Measurements from ENCODE around the gene GMPS. TPM values are rescaled to one million over a fixed set of nuclear protein-coding genes. Genes with fewer than 3 reads are reported as not detected.

Gene GMPS
- total and polyA plus RNA-seq, 2 donors (not counting 3 experiments of a cell fraction or from before 2014, with no cell fraction given), result 18.7 to 67.5 TPM

DNA sequence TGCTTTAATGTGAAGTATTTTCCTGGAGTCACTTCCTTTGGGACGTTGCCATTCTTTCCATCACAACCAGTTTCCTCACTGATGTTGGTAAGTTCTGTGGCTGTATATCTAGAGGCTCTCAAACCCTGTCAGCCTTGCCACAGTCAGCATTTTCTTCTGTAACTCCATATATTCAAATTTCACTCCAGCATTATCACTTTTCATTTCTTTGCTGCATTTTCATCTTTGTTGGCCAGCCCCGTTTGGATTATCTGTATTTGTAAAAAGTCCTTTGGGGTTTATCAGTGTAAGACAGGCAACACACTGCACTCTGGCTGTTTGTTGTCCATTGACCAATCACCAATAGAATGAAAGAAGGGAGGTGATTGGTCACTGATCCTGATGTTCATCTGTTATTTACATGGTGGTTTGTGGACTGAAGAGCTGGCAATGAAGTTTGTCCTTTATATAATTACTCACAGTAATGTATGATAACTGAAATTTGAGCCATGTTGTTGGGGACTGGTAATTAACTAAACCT lies 20.3 kb downstream of the GMPS start:
- dilution Hi-C loops (cut with MboI; ENCODE audit: extremely low pct_ligation_motif_present, low sequenced_read_pairs), result no loop called here
- BruUV-seq (replicated peaks), result no TSS peak
- H2AFZ ChIP-seq (ENCODE audit: low read depth, low read length), result no peak overlapping the region
- FAIRE-seq (peak; percentile 84), DNase-seq (ENCODE audit: low read depth, low spot score) (peak; percentile 85)
- CTCF ChIA-PET, result interaction anchor here (1.2 to 1.8 kb wide), 2 partner anchors 85 to 260 kb away, joined by 3 to 11 read pairs; partner anchors contain the start of gene C3orf33
- peaks cover 69% of the 10 kb centered on the region for H3K79me2 ChIP-seq (ENCODE audit: control insufficient read depth, insufficient read depth, low read length)
- peaks cover 13% of the 10 kb centered on the region for H3K4me1 ChIP-seq (ENCODE audit: control insufficient read depth, extremely low read depth, insufficient read depth, low read length)
- H3K4me3 ChIP-seq (replicated peaks in 1 of 3; ENCODE audit: insufficient read depth in 1 of 3, low read depth in 1 of 3, low read length in 3 of 3), result no peak overlapping the region
- peak overlapping the region; percentile 12 for H3K27ac ChIP-seq (ENCODE audit: insufficient read depth, low read depth, low read length)
- no peak overlapping the region for H3K9ac ChIP-seq (replicated peaks; ENCODE audit: extremely low read depth, insufficient read depth, low read length)
- POLR2A ChIA-PET, result interaction anchor here (0.6 kb wide), 1 partner anchor 11 kb away, joined by 4 read pairs; no protein-coding TSS in a partner anchor
- H4K20me1 ChIP-seq (replicated peaks; ENCODE audit: control insufficient read depth, extremely low read depth, insufficient read depth, low read length), result peaks cover 2% of the 10 kb centered on the region
- peak overlapping the region; percentile 27 for H3K4me2 ChIP-seq (ENCODE audit: insufficient read depth, low read length)
- H3K9me1 ChIP-seq (replicated peaks; ENCODE audit: control insufficient read depth, extremely low read depth, insufficient read depth, low read length), result no peaks in the 10 kb centered on the region
- no peak for TF ChIP-seq GATA2 (IDR thresholded peaks at IDR 0.05; ENCODE audit: insufficient read depth, insufficient read length, low read depth, low read length)
- no peak for TF ChIP-seq MYC (IDR thresholded peaks at IDR 0.05; ENCODE audit: low read depth, low read length)
- no peaks in the 10 kb centered on the region for H3K9me3 ChIP-seq (replicated peaks; ENCODE audit: control insufficient read depth, insufficient read depth, low read length)
- no peaks in the 10 kb centered on the region for H3K27me3 ChIP-seq (ENCODE audit: control insufficient read depth in 2 of 2, insufficient read depth in 2 of 2, low read length in 2 of 2)
- peaks cover 0 to 5% of the 10 kb centered on the region in 2 experiments for H3K36me3 ChIP-seq (ENCODE audit: control insufficient read depth in 2 of 2, extremely low read depth in 1 of 2, insufficient read depth in 2 of 2, low read length in 2 of 2)
- intact Hi-C loops (cut with micrococcal nuclease), result loop anchor here (1.0 to 5.0 kb wide), 3 partner anchors 19 to 83 kb away; partner anchors contain the start of genes C3orf33 and SLC33A1

DNA sequence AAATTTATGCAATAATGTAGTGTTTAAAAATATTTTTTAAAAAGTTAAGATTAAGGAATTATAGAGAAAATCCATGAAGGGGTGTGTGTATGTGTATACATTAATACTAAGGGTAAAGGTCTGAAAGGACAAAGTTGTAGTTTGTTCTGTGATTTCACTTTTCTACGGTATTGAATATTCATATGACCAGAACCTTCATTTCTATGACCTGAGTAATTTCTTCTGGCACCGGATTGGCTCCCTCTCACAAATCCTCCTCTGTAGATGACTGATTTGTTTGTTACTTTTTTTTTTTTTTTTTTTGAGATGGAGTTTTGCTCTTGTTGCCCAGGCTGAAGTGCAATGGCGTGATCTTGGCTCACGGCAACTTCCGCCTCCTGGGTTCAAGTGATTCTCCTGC lies 20.9 kb downstream of the GMPS start:
- H3K9me1 ChIP-seq (replicated peaks; ENCODE audit: control insufficient read depth, extremely low read depth, insufficient read depth, low read length), result no peaks in the 10 kb centered on the region
- no peak overlapping the region for H3K4me2 ChIP-seq (ENCODE audit: insufficient read depth, low read length)
- no peak overlapping the region for H3K9ac ChIP-seq (replicated peaks; ENCODE audit: extremely low read depth, insufficient read depth, low read length)
- no peaks in the 10 kb centered on the region for H3K27me3 ChIP-seq (ENCODE audit: control insufficient read depth in 2 of 2, insufficient read depth in 2 of 2, low read length in 2 of 2)
- DNase-seq (ENCODE audit: low read depth, low spot score) (no peak), FAIRE-seq (no peak)
- H3K27ac ChIP-seq (ENCODE audit: insufficient read depth, low read depth, low read length), result no peak overlapping the region
- no peak overlapping the region for H3K4me3 ChIP-seq (replicated peaks in 1 of 3; ENCODE audit: insufficient read depth in 1 of 3, low read depth in 1 of 3, low read length in 3 of 3)
- H3K36me3 ChIP-seq (ENCODE audit: control insufficient read depth in 2 of 2, extremely low read depth in 1 of 2, insufficient read depth in 2 of 2, low read length in 2 of 2), result peaks cover 0 to 5% of the 10 kb centered on the region in 2 experiments
- dilution Hi-C loops (cut with MboI; ENCODE audit: extremely low pct_ligation_motif_present, low sequenced_read_pairs) (no loop called here), intact Hi-C loops (cut with micrococcal nuclease) (loop anchor here (2.0 to 5.0 kb wide), 2 partner anchors 37 to 84 kb away; partner anchors contain the start of genes C3orf33 and SLC33A1)
- no peak overlapping the region for H2AFZ ChIP-seq (ENCODE audit: low read depth, low read length)
- H3K9me3 ChIP-seq (replicated peaks; ENCODE audit: control insufficient read depth, insufficient read depth, low read length), result no peaks in the 10 kb centered on the region
- POLR2A ChIA-PET, result interaction anchor here (0.6 kb wide), 1 partner anchor 12 kb away, joined by 4 read pairs; no protein-coding TSS in a partner anchor
- no peak for TF ChIP-seq MYC (IDR thresholded peaks at IDR 0.05; ENCODE audit: low read depth, low read length)
- no peak for TF ChIP-seq GATA2 (IDR thresholded peaks at IDR 0.05; ENCODE audit: insufficient read depth, insufficient read length, low read depth, low read length)
- TF ChIP-seq FOS (IDR thresholded peaks at IDR 0.05; ENCODE audit: borderline replicate concordance, insufficient read depth, low read length), result no peak
- TF ChIP-seq, protein P1, sequence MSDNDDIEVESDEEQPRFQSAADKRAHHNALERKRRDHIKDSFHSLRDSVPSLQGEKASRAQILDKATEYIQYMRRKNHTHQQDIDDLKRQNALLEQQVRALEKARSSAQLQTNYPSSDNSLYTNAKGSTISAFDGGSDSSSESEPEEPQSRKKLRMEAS (IDR thresholded peaks at IDR 0.05; ENCODE audit: insufficient read depth, insufficient read length), result no peak
- no peak for TF ChIP-seq JUN (IDR thresholded peaks at IDR 0.05; ENCODE audit: borderline replicate concordance, insufficient read depth, insufficient read length, low read depth)
- peaks cover 63% of the 10 kb centered on the region for H3K79me2 ChIP-seq (ENCODE audit: control insufficient read depth, insufficient read depth, low read length)
- peaks cover 2% of the 10 kb centered on the region for H4K20me1 ChIP-seq (replicated peaks; ENCODE audit: control insufficient read depth, extremely low read depth, insufficient read depth, low read length)
- H3K4me1 ChIP-seq (ENCODE audit: control insufficient read depth, extremely low read depth, insufficient read depth, low read length), result peaks cover 13% of the 10 kb centered on the region
- CTCF ChIA-PET, result no interaction called here
- no TSS peak for BruUV-seq (replicated peaks)
